AG10803 (cell line): ENCODE measurements around the gene GNPTAB.

Experiments used
- DNase-seq: peaks from one replicate; pipeline ENCODE4 v3.0.0; 2010; ENCODE audit warnings: low read depth
- H3K4me3 ChIP-seq: 2 replicates; pipeline ENCODE4 v1.5.1; 2011; ENCODE audit warnings: mild to moderate bottlenecking, low read length, control low read depth
- CTCF ChIP-seq: conservative IDR thresholded peaks from 2 replicates; pipeline ENCODE4 v1.5.1; 2011; ENCODE audit warnings: mild to moderate bottlenecking, low read length, control low read depth, inconsistent platforms

GNPTAB gene

GRCh38 chr12:101769865-101770264 is 60.9 kb downstream of the GNPTAB start:
- no peak for DNase-seq
- TF ChIP-seq CTCF: no peak
- H3K4me3 ChIP-seq: no peak overlapping the region

- no peak for TF ChIP-seq CTCF
- H3K4me3 ChIP-seq: no peak overlapping the region
- no peak for DNase-seq
Measured at GRCh38 chr12:101768781-101769180, 62.0 kb downstream of the GNPTAB start.

- TF ChIP-seq CTCF: no peak
- no peak for DNase-seq
- H3K4me3 ChIP-seq: no peak overlapping the region
Measured at GRCh38 chr12:101767537-101767936, 63.2 kb downstream of the GNPTAB start.

GRCh38 chr12:101764051-101764792 is 66.5 kb downstream of the GNPTAB start:
- H3K4me3 ChIP-seq: no peak overlapping the region
- DNase-seq: no peak
- no peak for TF ChIP-seq CTCF

GRCh38 chr12:101763246-101763931 is 67.4 kb downstream of the GNPTAB start:
- no peak for TF ChIP-seq CTCF
- DNase-seq: no peak
- no peak overlapping the region for H3K4me3 ChIP-seq

GRCh38 chr12:101761781-101762180 is 69.0 kb downstream of the GNPTAB start:
- H3K4me3 ChIP-seq: no peak overlapping the region
- TF ChIP-seq CTCF: no peak
- no peak for DNase-seq

GRCh38 chr12:101761350-101761749 is 69.4 kb downstream of the GNPTAB start:
- H3K4me3 ChIP-seq: no peak overlapping the region
- DNase-seq: no peak
- no peak for TF ChIP-seq CTCF
